HepG2 (cell line): ENCODE data around the gene TRPV2. TPM values are rescaled to one million over a fixed set of nuclear protein-coding genes. Genes with fewer than 3 reads are reported as not detected.

Experiments
- ATF1 ChIP-seq: IDR thresholded peaks from 2 replicates; pipeline ENCODE4 v1.6.1; 2016; ENCODE audit warnings: mild to moderate bottlenecking, control low read depth
- CEBPZ ChIP-seq: IDR thresholded peaks from 2 replicates; pipeline ENCODE4 v1.6.1; 2012; ENCODE audit warnings: low read length, improper control_type of control experiment
- CREM ChIP-seq, 2 experiments: sonication (generic) in 1 of 2; formaldehyde crosslinking in 1 of 2; IDR thresholded peaks; 2 replicates each; pipeline versions ENCODE4 v1.4.0 to v1.6.1; 2016 to 2020; ENCODE audit warnings: antibody characterized with exemption in 1 of 2, mild to moderate bottlenecking in 1 of 2, missing genetic modification reagents in 1 of 2
- HMG20A ChIP-seq: IDR thresholded peaks from 2 replicates; pipeline ENCODE4 v1.6.1; 2016; ENCODE audit warnings: borderline replicate concordance
- KLF16 ChIP-seq, 2 experiments: sonication (generic) in 1 of 2; formaldehyde crosslinking in 1 of 2; IDR thresholded peaks; 2 replicates each; pipeline versions ENCODE4 v1.6.1 to v1.8.0; 2016 to 2023; ENCODE audit warnings: missing genetic modification reagents in 2 of 2, missing compliant biosample characterization in 1 of 2
- RBM39 ChIP-seq: fragments of 200-400 bp; formaldehyde crosslinking; IDR thresholded peaks from one replicate; pipeline ENCODE4 v1.6.1; 2018; ENCODE audit warnings: antibody characterized with exemption, mild to moderate bottlenecking, low read depth, low read length; ENCODE audit not compliant: poor library complexity, severe bottlenecking
- SIN3B ChIP-seq: fragments of 150-350 bp; IDR thresholded peaks from 2 replicates; pipeline ENCODE4 v1.6.1; 2014; ENCODE audit warnings: low read length
- TCF7 ChIP-seq: sonication (generic); IDR thresholded peaks from 2 replicates; pipeline ENCODE4 v1.6.1; 2016; ENCODE audit warnings: antibody characterized with exemption, low read depth
- TFDP1 ChIP-seq: IDR thresholded peaks from 2 replicates; pipeline ENCODE4 v1.6.1; 2016; ENCODE audit warnings: missing compliant biosample characterization, missing genetic modification reagents, borderline replicate concordance
- TP53 ChIP-seq: sonication (generic); formaldehyde crosslinking; conservative IDR thresholded peaks from 2 replicates; pipeline ENCODE4 v1.4.0; 2020; ENCODE audit warnings: missing genetic modification reagents
- XRCC5 ChIP-seq: fragments of 200-400 bp; formaldehyde crosslinking; optimal IDR thresholded peaks from 2 replicates; pipeline ENCODE3; 2017; ENCODE audit warnings: mild to moderate bottlenecking, low read length
- YY1 ChIP-seq: IDR thresholded peaks from 2 replicates; pipeline ENCODE4 v1.6.1; 2011; ENCODE audit warnings: low read length, low read depth, moderate library complexity, mild to moderate bottlenecking; ENCODE audit not compliant: insufficient read depth, insufficient replicate concordance
- ZNF280B ChIP-seq: sonication (generic); formaldehyde crosslinking; IDR thresholded peaks from 2 replicates; pipeline ENCODE4 v1.5.0; 2020; ENCODE audit warnings: missing genetic modification reagents, mild to moderate bottlenecking, borderline replicate concordance
- ZNF563 ChIP-seq: sonication (generic); formaldehyde crosslinking; IDR thresholded peaks from 2 replicates; pipeline ENCODE4 v1.8.0; 2022; ENCODE audit warnings: mild to moderate bottlenecking, moderate library complexity, missing genetic modification reagents
- ZNF639 ChIP-seq: conservative IDR thresholded peaks from 2 replicates; pipeline ENCODE4 v1.6.1; 2018; ENCODE audit warnings: missing genetic modification reagents
- ZNF652 ChIP-seq: IDR thresholded peaks from 2 replicates; pipeline ENCODE4 v1.6.1; 2016; ENCODE audit warnings: low read depth, borderline replicate concordance
- ZNF670 ChIP-seq: sonication (generic); formaldehyde crosslinking; IDR thresholded peaks from 2 replicates; pipeline ENCODE4 v1.8.0; 2022; ENCODE audit warnings: mild to moderate bottlenecking, missing genetic modification reagents, borderline replicate concordance
- ZNF691 ChIP-seq: sonication (generic); formaldehyde crosslinking; IDR thresholded peaks from 2 replicates; pipeline ENCODE4 v1.4.0; 2020; ENCODE audit warnings: missing genetic modification reagents, low read depth, mild to moderate bottlenecking, borderline replicate concordance
- ZNF780A ChIP-seq: sonication (generic); formaldehyde crosslinking; IDR thresholded peaks from 2 replicates; pipeline ENCODE4 v1.8.0; 2022; ENCODE audit warnings: mild to moderate bottlenecking, missing genetic modification reagents, moderate library complexity
- ZNF841 ChIP-seq: sonication (generic); formaldehyde crosslinking; IDR thresholded peaks from 2 replicates; pipeline ENCODE4 v1.8.1; 2023; ENCODE audit warnings: missing genetic modification reagents, borderline replicate concordance
- polyA plus RNA-seq, 8 experiments: library from polyadenylated mRNA; depleted of rRNA in 3 of 8; stranded (reverse) in 7 of 8; unstranded in 1 of 8; fragments of >200 nt; fragmentation: Illumina TruSeq in 4 of 8; extraction: Trizol in 4 of 8; gene quantifications; 2 replicates each; pipeline versions ENCODE4 v1.2.1 to v1.2.3, GENCODE V29; 2011 to 2016; ENCODE audit warnings: low read depth in 4 of 8, missing spikeins in 1 of 8, mixed read lengths in 1 of 8; ENCODE audit not compliant: insufficient read depth in 1 of 8
- total RNA-seq, 5 experiments: library from RNA; depleted of rRNA; stranded (reverse); fragments of >200 nt; fragmentation: Illumina TruSeq; extraction: Trizol; gene quantifications; 2 replicates each; pipeline ENCODE4 v1.2.3, GENCODE V29; 2016; ENCODE audit warnings: low read depth in 1 of 5

Gene TRPV2
- total and polyA plus RNA-seq, 2 of the 13 experiments (the other 11 are each of a cell fraction or from before 2014, with no cell fraction given) = 13.6 to 21.3 TPM

DNA sequence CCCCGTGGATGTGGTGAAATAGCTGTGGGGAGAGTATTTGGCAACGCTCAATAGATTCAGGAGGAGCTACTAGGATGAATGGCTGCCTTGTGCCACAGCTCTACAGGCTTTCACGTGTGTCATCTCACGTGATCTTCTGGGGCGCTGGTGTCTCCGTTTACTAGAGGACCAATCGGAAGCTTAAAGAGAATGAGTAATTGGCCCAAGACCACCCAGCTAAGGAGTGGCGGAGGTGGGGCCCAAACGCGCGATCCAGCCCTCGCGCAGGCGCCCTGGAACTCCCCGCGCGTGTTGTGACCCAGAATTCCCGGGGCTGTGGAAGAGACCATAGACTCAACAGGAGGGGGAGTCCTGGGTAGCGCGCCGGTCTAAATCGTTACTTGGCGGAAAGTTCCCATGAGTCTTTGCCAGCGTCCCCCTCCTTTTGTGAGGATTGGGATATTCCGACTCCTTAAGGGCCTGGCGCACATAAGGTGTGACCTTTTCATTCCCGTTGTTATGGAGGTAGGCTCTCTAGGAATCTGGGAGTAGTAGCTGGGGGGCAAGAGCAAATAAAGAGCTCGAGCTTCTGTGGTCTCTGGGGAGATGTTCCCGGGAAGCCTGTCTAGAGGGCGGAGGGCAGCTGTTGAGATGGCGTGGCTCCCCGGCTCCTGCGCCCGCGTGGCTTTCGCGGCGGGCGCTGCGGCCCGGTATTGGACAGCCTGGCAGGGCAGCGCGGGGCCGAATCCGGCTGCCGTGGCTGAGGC lies 23.4 kb downstream of the TRPV2 start (continued):
- TF ChIP-seq CREM (IDR thresholded peaks at IDR 0.05) (peak; percentile 76), CREM (CRISPR knock-in tag; IDR thresholded peaks at IDR 0.05) (no peak), HMG20A (CRISPR knock-in tag) (peak; percentile 21; the same call in 1 of the 2 replicates), ZNF639 (CRISPR knock-in tag) (peak; percentile 68; the same call in 1 of the 2 replicates), TCF7 (no peak), ZNF280B (CRISPR knock-in tag) (no peak), ZNF780A (CRISPR knock-in tag) (no peak), ZNF841 (no peak), XRCC5 (peak; percentile 69), TP53 (no peak), ZNF563 (CRISPR knock-in tag) (peak; percentile 40; the same call in 1 of the 2 replicates), ZNF691 (CRISPR knock-in tag) (peak; percentile 48; the same call in 1 of the 2 replicates), ZNF670 (CRISPR knock-in tag) (peak; percentile 70; the same call in 1 of the 2 replicates), SIN3B (no peak), ATF1 (CRISPR knock-in tag) (no peak), YY1 (peak; percentile 77), TFDP1 (peak; percentile 56; the same call in 1 of the 2 replicates), ZNF652 (CRISPR knock-in tag) (peak; percentile 40; the same call in 1 of the 2 replicates), KLF16 (CRISPR knock-in tag; IDR thresholded peaks at IDR 0.05) (peak in 1 of 2 experiments; percentile 54; a peak in 2 of 4 replicates), CEBPZ (no peak), RBM39 (peak; percentile 92)
